PFSK-1 (cell line): ENCODE data around the gene SOD2.

Source experiments
- POLR2AphosphoS5 ChIP-seq: IDR thresholded peaks from 2 replicates; pipeline ENCODE4 v1.6.1; 2012; ENCODE audit warnings: low read depth, mild to moderate bottlenecking, control low read depth, low read length, moderate library complexity
- REST ChIP-seq, 2 experiments: IDR thresholded peaks; 2 replicates each; pipeline versions ENCODE4 v1.6.1 to v1.8.0; 2011 to 2012; ENCODE audit warnings: low read depth in 2 of 2, low read length in 2 of 2, control low read depth in 1 of 2, inconsistent platforms in 1 of 2, mild to moderate bottlenecking in 1 of 2, moderate library complexity in 1 of 2; ENCODE audit not compliant: insufficient read depth in 1 of 2
- TAF1 ChIP-seq: IDR thresholded peaks from 2 replicates; pipeline ENCODE4 v1.6.1; 2012; ENCODE audit warnings: low read length, control low read depth, borderline replicate concordance; ENCODE audit not compliant: insufficient read depth

- TF ChIP-seq REST (IDR thresholded peaks at IDR 0.05; ENCODE audit: insufficient read depth in 1 of 2, low read depth in 2 of 2, low read length in 2 of 2), result no peak
- no peak for TF ChIP-seq POLR2AphosphoS5
- TF ChIP-seq TAF1, result no peak; the same call in 1 of the 2 replicates
Observed at GRCh38 chr6:159727717-159728445, 34.8 kb upstream of the SOD2 start.
